ENCODE data around the gene SORCS2.

DNA sequence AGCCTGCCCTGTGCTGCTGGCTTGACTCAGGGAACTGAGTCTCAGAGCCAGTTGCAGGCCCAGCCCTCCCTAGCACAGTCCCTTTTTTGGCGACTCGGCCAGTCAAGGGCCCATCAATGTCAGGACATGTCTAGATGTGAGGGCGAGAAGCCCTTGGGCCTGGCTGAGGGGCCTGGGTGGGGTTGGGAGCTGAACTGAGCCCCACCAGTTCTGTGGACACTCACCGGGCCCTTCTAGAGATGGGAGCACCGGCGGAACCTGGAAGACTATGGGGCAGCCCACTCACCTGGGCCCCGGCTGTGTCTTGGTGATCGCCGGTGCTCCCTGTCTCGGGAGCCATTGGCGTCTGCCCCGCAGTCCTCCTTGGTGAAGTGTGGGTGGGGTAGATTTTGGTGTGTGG is 501.4 kb downstream of the SORCS2 start:
- TF ChIP-seq, protein P1, sequence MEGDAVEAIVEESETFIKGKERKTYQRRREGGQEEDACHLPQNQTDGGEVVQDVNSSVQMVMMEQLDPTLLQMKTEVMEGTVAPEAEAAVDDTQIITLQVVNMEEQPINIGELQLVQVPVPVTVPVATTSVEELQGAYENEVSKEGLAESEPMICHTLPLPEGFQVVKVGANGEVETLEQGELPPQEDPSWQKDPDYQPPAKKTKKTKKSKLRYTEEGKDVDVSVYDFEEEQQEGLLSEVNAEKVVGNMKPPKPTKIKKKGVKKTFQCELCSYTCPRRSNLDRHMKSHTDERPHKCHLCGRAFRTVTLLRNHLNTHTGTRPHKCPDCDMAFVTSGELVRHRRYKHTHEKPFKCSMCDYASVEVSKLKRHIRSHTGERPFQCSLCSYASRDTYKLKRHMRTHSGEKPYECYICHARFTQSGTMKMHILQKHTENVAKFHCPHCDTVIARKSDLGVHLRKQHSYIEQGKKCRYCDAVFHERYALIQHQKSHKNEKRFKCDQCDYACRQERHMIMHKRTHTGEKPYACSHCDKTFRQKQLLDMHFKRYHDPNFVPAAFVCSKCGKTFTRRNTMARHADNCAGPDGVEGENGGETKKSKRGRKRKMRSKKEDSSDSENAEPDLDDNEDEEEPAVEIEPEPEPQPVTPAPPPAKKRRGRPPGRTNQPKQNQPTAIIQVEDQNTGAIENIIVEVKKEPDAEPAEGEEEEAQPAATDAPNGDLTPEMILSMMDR (IDR thresholded peaks at IDR 0.05; ENCODE audit: low read depth, low read length), result no peak
- TF ChIP-seq, protein P2, sequence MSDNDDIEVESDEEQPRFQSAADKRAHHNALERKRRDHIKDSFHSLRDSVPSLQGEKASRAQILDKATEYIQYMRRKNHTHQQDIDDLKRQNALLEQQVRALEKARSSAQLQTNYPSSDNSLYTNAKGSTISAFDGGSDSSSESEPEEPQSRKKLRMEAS (IDR thresholded peaks at IDR 0.05; ENCODE audit: low read depth, low read length), result no peak
